Dermis blood vessel endothelial cell (primary cell): ENCODE results near the gene FBXO17. TPM values are rescaled to one million over a fixed set of nuclear protein-coding genes. Genes with fewer than 3 reads are reported as not detected.
"Not testable (repeated sequence)": the region's sequence is repeated elsewhere in the genome, so short reads cannot be mapped to it uniquely, and the experiment has no call there.

Source experiments
- DNase-seq: peaks from one replicate; pipeline ENCODE4 v3.0.0; 2010
- total RNA-seq: library from RNA; depleted of rRNA; stranded (reverse); fragments of >200 nt; gene quantifications from 2 replicates; pipeline ENCODE4 v1.2.3, GENCODE V29; 2014

FBXO17 gene
- total RNA-seq, 1 donor from 2014 or later, result 17.9 TPM

- DNase-seq, result no peak
Measured at GRCh38 chr19:38979812-38980211, 4.3 kb upstream of the FBXO17 start.

DNA sequence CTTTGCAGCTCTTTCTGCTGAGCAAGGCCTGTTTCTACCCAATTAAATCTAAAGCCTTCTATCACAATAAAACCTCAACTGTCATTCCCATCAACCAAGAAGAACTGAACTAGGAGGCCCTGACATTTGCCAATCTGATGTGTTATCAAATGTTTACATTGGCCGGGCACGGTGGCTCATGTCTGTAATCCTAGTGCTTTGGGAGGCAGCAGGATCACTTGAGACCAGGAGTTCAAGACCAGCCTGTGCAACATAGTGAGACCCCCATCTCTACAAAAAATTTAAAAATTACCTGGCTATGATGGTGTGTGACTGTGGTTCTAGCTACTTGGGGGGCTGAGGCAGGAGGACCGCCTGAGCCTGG lies 2.8 kb upstream of the FBXO17 start:
- no peak for DNase-seq

GRCh38 chr19:38977445-38978325 lies 2.1 kb upstream of the FBXO17 start:
- peak; percentile 29 for DNase-seq

DNA sequence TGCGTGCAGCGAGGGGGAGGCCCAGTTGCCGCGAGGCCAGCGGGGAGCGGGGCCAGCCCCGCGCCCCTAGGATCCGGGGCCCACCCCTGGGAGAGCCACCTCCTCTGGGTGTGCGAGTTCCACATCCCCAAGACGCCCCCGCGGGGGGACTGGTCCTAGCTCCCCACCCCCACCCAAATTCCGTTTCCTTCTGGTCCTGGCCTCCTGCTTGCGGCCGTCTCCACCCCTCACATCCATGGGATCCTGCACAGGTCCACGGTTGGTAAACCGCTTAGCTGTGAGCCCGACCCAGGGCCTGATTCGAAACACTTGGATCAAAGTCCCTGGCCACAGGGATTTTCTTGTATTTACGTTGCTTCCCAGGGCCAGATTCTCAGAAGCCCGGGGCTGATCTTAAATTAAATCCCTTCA lies 324 bp upstream of the FBXO17 start:
- DNase-seq, result peak; percentile 37

GRCh38 chr19:38974624-38975213 lies 823 bp downstream of the FBXO17 start:
- peak; percentile 11 for DNase-seq

DNA sequence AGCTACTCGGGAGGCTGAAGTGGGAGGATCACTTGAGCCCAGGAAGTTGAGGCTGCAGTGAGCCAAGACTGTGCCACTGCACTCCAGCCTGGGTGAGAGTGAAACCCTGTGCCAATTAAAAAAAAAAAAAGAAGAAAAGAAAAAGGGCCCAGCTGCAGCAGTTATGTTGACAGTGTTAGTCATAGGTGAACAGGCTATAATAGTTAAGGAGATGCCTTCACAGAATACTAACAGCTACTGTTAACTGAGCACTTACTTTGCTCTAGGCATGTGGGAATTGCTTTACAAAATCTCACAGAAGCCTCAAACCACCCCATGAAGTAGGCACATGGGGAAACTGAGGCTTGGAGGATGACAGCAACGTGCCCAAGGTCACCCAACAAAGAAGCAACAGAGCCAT lies 3.9 kb downstream of the FBXO17 start:
- DNase-seq, result no peak

DNA sequence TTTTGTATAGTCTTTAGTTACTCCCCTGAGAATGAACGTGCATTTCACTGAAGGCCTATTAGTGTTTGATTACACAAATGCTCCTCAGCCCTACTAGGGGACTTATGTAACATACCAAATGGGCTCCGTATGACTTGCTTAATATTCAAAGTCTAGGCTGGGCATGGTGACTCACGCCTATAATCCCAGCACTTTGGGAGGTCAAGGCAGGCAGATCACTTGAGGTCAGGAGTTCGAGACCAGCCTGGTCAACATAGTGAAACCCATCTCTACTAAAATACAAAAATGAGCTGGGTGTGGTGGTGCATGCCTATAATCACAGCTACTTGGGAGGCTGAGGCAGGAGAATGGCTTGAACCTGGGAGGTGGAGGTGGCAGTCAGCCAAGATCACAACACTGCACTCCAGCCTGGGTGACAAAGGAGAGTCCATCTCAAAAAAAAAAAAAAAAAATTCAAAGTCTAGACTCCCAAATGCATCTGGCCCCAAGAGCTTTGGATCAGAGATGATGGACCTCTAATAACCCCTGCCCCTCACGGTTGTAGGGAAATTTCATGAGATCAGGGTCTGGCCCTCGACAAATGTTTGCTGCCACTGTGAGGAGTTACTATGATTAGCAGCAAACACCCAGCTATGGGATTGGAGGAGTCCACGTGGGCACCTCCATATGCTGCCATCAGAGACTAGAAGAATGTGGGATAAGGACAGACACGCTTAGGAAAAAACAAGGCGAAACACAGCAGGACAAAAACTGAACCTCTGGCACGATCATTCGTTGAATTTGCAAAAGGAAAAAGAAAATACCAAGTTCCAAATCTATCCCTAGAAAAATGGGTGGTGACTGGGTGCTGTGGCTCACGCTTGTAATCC lies 4.6 kb downstream of the FBXO17 start:
- DNase-seq, result no peak

DNA sequence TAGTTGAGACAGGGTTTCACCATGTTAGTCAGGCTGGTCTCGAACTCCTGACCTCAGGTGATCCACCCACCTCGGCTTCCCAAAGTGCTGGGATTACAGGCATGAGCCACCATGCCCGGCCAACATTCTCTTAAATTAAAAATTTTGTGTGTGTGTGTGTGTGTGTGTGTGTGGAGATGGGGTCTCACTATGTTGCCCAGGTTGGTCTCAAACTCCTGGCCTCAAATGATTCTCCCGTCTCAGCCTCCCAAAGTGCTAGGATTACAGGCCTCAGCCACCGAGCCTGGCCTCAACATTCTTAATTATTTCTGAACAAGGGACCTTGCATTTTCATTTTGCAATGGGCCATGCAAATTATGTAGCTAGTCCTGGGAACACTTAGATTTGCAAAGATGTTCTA lies 9.4 kb downstream of the FBXO17 start:
- DNase-seq, result not testable (repeated sequence)

- no peak for DNase-seq
Measured at GRCh38 chr19:38964738-38965137, 10.8 kb downstream of the FBXO17 start.

- DNase-seq, result no peak
Measured at GRCh38 chr19:38959618-38960017, 15.9 kb downstream of the FBXO17 start.

- DNase-seq, result no peak
Measured at GRCh38 chr19:38958301-38958700, 17.2 kb downstream of the FBXO17 start.

GRCh38 chr19:38956264-38956663 lies 19.3 kb downstream of the FBXO17 start:
- DNase-seq, result no peak

GRCh38 chr19:38953677-38954076 lies 21.9 kb downstream of the FBXO17 start:
- no peak for DNase-seq

GRCh38 chr19:38952395-38953165 lies 23.0 kb downstream of the FBXO17 start:
- peak; percentile 72 for DNase-seq

- DNase-seq, result no peak
Measured at GRCh38 chr19:38951187-38951586, 24.4 kb downstream of the FBXO17 start.

DNA sequence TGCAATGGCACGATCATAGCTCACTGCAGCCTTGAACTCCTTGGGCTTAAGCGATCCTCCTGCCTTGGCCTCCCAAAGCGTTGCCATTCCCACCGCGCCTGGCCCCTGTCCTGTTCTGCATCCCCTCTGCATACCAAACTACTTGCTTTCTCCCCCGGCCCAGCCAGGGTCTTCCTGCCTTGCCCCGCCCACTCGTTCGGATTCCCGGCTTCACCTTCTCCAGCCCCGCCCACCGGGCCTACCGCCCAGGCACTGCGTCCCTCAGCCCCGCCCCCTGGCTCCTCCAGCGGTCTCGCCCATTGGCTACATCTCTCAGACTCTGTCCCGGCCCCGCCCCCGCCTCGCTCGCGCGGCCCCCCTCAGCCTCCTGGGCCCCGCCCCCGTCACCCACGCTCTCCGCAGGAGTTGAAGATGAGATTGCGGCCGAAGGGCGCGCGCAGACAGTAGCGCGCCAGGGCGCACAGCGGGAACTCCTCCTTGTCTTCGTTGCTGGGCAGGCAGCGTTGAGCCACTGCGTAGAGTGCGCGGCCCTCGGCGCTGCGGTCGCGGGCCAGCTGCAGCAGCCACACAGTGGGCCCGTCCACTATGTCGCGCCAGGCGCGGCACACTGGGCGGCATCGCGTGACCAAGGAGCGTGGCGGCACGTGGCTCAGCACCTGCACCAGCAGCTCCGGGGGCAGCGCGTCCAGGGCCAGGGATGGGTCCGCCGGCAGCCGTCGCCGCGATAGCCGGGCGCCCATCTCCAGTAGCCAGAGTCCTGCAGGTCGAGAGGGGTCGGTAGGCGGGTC lies 25.8 kb downstream of the FBXO17 start:
- peak; percentile 87 for DNase-seq

DNA sequence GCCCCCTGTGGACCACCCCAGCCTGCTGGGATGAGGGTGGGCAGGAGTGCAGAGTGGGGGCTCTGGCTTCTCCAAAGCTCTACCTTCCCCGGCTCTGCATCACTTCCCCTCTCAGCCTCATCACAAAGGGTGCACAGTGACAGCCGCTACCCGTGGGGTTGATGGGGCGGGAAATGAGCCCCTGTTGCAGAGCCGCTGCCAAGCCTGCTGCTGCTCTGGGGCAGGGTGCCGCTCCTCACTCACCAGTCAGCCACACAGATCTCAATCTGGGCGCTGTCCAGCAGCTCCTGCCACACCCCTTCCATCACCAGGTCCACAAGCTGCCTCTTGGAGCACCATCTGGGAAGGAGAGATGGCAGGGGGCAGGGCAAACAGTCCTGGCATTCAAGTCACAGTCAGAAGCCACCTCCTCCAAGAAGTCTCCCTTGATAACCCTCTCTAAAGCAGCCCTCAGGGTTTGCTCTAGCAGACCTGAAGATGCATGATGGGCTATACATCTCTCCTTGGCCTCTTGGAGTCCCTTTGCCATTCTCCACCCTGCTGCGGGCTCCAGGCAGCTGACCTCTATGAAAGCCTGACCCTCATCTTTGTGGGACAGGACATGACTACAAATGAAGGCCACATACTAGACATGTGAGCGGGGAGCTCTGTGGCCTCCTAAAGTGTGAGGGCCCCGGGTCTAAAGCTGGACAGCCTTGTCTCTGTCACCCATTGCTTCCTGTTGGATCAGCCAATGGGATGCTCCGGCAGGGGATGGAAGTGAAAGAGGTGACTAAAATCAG lies 29.1 kb downstream of the FBXO17 start:
- no peak for DNase-seq

DNA sequence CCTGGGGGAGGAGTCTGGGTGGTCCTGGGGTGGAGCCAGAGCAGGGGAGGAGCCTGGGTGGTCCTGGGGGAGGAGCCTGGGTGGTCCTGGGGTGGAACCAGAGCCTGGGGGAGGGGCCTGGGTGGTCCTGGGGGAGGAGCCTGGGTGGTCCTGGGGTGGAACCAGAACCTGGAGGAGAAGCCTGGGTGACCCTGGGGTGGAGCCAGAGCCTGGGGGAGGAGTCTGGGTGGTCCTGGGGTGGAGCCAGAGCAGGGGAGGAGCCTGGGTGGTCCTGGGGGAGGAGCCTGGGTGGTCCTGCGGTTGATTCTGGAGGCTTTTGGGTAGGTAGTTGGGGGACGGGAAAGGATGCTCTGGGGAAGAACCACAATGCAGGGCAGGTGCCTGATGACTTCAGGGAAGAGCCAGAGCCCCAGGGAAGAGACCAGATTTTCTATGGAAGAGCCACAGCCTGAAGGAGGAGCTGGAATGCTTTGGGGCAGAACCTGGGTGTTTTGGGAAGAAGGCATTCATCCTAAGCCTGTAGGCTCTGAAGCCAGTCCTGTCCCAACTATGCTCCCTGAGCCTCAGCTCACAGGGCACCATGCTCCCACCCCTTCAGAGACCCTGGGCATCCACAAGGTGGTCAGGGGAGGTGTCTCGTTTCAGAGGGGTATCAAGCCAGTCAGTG lies 29.8 kb downstream of the FBXO17 start:
- DNase-seq, result no peak

DNA sequence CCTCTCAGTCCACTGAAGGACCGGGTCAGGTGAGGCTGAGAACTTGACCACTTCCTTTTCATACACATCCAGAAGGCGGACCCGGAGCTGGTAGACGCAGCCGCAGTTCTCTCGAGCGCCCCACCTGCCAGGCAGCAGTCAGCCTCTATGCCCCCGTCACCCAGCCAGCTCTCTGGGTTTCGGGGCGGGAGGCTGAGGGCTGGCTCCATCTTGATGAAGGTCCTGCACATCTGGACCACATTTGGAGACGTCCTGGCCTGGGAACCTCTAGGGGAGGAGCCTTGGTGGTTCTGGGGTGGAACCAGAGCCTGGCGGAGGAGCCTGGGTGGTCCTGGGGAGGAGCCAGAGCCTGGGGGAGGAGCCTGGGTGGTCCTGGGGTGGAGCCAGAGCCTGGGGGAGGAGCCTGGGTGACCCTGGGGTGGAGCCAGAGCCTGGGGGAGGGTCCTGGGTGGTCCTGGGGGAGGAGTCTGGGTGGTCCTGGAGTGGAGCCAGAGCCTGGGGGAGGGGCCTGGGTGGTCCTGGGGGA lies 30.5 kb downstream of the FBXO17 start:
- DNase-seq, result no peak
